HG02642 (cell line): ENCODE measurements around the gene XPOT.

Source experiments
- ATAC-seq: cut with Tn5 transposase; IDR thresholded peaks from one replicate; pipeline ENCODE4 v1.9.1; 2021; ENCODE audit warnings: mild to moderate bottlenecking; ENCODE audit not compliant: unreplicated experiment, poor library complexity

The XPOT gene

GRCh38 chr12:64461634-64462414 lies 57.6 kb downstream of the XPOT start:
- no peak for ATAC-seq

GRCh38 chr12:64466178-64466577 lies 62.0 kb downstream of the XPOT start:
- no peak for ATAC-seq

- ATAC-seq: no peak
These were observed 64.8 kb downstream of the XPOT start for GRCh38 chr12:64468966-64469365.

GRCh38 chr12:64469455-64470142 lies 65.4 kb downstream of the XPOT start:
- no peak for ATAC-seq

- no peak for ATAC-seq
These were observed 66.3 kb downstream of the XPOT start for GRCh38 chr12:64470495-64470894.

- ATAC-seq: no peak
These were observed 69.0 kb downstream of the XPOT start for GRCh38 chr12:64473176-64473575.

GRCh38 chr12:64475518-64475917 lies 71.3 kb downstream of the XPOT start:
- no peak for ATAC-seq

- no peak for ATAC-seq
These were observed 72.7 kb downstream of the XPOT start for GRCh38 chr12:64476844-64477243.

- ATAC-seq: no peak
These were observed 74.5 kb downstream of the XPOT start for GRCh38 chr12:64478661-64479060.

GRCh38 chr12:64480148-64480547 lies 76.0 kb downstream of the XPOT start:
- no peak for ATAC-seq

GRCh38 chr12:64486657-64487056 lies 82.5 kb downstream of the XPOT start:
- no peak for ATAC-seq

- ATAC-seq: no peak
These were observed 87.5 kb downstream of the XPOT start for GRCh38 chr12:64491718-64492117.

- no peak for ATAC-seq
These were observed 89.3 kb downstream of the XPOT start for GRCh38 chr12:64493513-64493912.

- no peak for ATAC-seq
These were observed 91.0 kb downstream of the XPOT start for GRCh38 chr12:64494998-64495729.

- ATAC-seq: no peak
These were observed 92.7 kb downstream of the XPOT start for GRCh38 chr12:64496839-64497400.

- no peak for ATAC-seq
These were observed 93.3 kb downstream of the XPOT start for GRCh38 chr12:64497484-64497883.

- no peak for ATAC-seq
These were observed 93.7 kb downstream of the XPOT start for GRCh38 chr12:64497903-64498302.

GRCh38 chr12:64500394-64500793 lies 96.2 kb downstream of the XPOT start:
- no peak for ATAC-seq
